DND-41 (cell line): ENCODE measurements around the gene APH1A.

Experiments
- ATAC-seq: fragments of 200-7000 bp; cut with Tn5 transposase; 3 replicates; pipeline ENCODE4 v1.9.1; 2021; ENCODE audit warnings: low read depth; ENCODE audit not compliant: insufficient read depth
- DNase-seq: peaks from one replicate; pipeline ENCODE4 v3.0.0-alpha.2; 2020
- H2AFZ ChIP-seq: 2 replicates; pipeline ENCODE4 v1.6.0; 2012; ENCODE audit warnings: low read depth, low read length
- H3K27ac ChIP-seq: 2 replicates; pipeline ENCODE4 v1.5.1; 2012; ENCODE audit warnings: low read length, inconsistent platforms
- H3K27me3 ChIP-seq: fragments of 200-600 bp; sonication (generic); 2 replicates; pipeline ENCODE4 v1.6.0; 2012; ENCODE audit warnings: low read length, mild to moderate bottlenecking, inconsistent platforms; ENCODE audit not compliant: insufficient read depth, poor library complexity
- H3K36me3 ChIP-seq: 2 replicates; pipeline ENCODE4 v1.5.1; 2012; ENCODE audit warnings: low read length, inconsistent platforms; ENCODE audit not compliant: insufficient read depth
- H3K4me1 ChIP-seq: 2 replicates; pipeline ENCODE4 v1.5.1; 2012; ENCODE audit warnings: mild to moderate bottlenecking, low read length; ENCODE audit not compliant: insufficient read depth
- H3K4me2 ChIP-seq: 2 replicates; pipeline ENCODE4 v1.6.0; 2012; ENCODE audit warnings: mild to moderate bottlenecking, moderate library complexity, low read length, inconsistent platforms; ENCODE audit not compliant: insufficient read depth
- H3K4me3 ChIP-seq, 2 experiments: fragments of 200-600 bp in 1 of 2; shearing (Covaris generic) in 1 of 2; 2 replicates each; pipeline ENCODE4 v1.5.1; 2012 to 2016; ENCODE audit warnings: inconsistent platforms in 2 of 2, low read length in 2 of 2, mild to moderate bottlenecking in 2 of 2, low read depth in 1 of 2, moderate library complexity in 1 of 2
- H3K79me2 ChIP-seq: 2 replicates; pipeline ENCODE4 v1.6.0; 2012; ENCODE audit warnings: low read length, inconsistent platforms; ENCODE audit not compliant: insufficient read depth
- H3K9ac ChIP-seq: 2 replicates; pipeline ENCODE4 v1.6.0; 2012; ENCODE audit warnings: low read depth, mild to moderate bottlenecking, inconsistent platforms, low read length, moderate library complexity
- H3K9me3 ChIP-seq: 2 replicates; pipeline ENCODE4 v1.5.1; 2012; ENCODE audit warnings: low read length, moderate library complexity, mild to moderate bottlenecking, inconsistent platforms; ENCODE audit not compliant: insufficient read depth, severe bottlenecking
- H4K20me1 ChIP-seq: 2 replicates; pipeline ENCODE4 v1.6.0; 2012; ENCODE audit warnings: low read length; ENCODE audit not compliant: insufficient read depth
- EZH2 ChIP-seq: IDR thresholded peaks from 3 replicates; pipeline ENCODE4 v1.6.1; 2012; ENCODE audit warnings: borderline replicate concordance, low read depth, mild to moderate bottlenecking, moderate library complexity, low read length, inconsistent platforms; ENCODE audit not compliant: severe bottlenecking
- TF ChIP-seq, protein P1 (sequence below): IDR thresholded peaks from 2 replicates; pipeline ENCODE4 v1.5.1; 2012; ENCODE audit warnings: borderline replicate concordance, low read length, moderate library complexity, mild to moderate bottlenecking; ENCODE audit not compliant: poor library complexity, severe bottlenecking; ENCODE audit errors: extremely low read depth

Gene APH1A

DNA sequence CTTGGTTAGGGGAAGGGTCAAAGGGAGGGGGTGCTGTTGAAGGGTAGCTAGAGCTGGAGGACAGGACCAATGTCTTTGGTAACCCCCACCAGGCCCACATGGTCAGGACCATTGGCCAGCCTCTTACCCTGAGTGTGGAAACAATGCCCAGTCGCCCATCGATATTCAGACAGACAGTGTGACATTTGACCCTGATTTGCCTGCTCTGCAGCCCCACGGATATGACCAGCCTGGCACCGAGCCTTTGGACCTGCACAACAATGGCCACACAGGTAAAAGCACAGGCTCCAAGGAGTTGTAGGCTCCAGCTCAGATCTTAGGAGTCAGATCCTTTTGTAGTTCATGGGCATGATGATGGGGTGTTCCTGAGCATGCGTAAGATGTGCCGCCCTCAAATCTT lies 7.4 kb downstream of the APH1A start:
- ATAC-seq: no peak
- H3K9ac ChIP-seq: no peak overlapping the region

DNA sequence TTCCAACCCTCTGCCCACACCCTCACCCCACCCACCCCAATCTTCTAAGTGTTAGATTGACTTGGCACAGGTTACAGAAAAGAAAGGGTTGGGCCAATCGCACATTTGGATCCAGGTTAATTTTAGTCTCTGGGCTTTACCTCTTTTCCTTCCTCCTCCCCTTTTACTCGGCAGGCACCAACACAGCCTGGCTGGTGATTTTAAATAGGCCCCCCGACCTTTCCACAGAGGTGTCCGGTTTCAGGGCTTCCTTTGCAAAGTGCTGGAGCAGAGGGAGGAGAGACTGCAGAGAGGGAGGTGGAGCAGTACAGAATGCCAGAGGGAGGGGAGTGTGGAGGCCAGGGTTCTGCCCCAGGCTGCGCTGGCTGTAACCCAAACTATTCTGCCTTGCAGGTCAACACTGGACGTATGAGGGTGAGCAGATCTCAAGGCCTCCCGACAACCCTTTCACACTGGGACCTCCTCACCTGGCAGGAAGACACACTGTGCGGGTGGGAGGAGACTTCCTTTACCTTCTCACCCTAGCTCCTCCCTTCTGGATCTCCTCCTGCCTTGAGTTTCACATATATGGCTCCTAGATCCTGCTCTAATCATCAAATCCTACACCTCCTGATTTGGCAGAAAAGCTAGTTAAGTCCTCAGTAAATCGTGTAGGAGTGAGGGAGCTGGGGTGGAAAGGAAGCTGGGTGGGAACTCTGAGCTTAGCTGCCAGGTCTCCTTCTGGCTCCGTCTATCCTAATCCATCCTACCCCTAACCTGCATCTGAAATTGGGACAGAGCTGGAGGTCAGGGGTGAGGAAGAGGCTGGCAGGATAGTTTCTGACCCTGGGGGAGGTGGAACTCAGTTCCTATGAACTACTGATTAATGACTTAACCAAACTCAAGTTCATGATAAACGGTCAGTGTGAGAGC lies 8.8 kb downstream of the APH1A start:
- Histone ChIP-seq H3K27ac (no peak overlapping the region), H3K36me3 (peaks cover 6% of the 10 kb centered on the region; the same call in 1 of the 2 replicates), H3K4me2 (no peak overlapping the region), H2AFZ (no peak overlapping the region), H3K9ac (no peak overlapping the region), H3K4me1 (peaks cover 7% of the 10 kb centered on the region), H3K4me3 (no peak overlapping the region), H4K20me1 (no peaks in the 10 kb centered on the region), H3K27me3 (peaks cover 34% of the 10 kb centered on the region), H3K9me3 (no peaks in the 10 kb centered on the region), H3K79me2 (no peaks in the 10 kb centered on the region)
- ATAC-seq (no peak), DNase-seq (no peak)
- TF ChIP-seq, protein P1, sequence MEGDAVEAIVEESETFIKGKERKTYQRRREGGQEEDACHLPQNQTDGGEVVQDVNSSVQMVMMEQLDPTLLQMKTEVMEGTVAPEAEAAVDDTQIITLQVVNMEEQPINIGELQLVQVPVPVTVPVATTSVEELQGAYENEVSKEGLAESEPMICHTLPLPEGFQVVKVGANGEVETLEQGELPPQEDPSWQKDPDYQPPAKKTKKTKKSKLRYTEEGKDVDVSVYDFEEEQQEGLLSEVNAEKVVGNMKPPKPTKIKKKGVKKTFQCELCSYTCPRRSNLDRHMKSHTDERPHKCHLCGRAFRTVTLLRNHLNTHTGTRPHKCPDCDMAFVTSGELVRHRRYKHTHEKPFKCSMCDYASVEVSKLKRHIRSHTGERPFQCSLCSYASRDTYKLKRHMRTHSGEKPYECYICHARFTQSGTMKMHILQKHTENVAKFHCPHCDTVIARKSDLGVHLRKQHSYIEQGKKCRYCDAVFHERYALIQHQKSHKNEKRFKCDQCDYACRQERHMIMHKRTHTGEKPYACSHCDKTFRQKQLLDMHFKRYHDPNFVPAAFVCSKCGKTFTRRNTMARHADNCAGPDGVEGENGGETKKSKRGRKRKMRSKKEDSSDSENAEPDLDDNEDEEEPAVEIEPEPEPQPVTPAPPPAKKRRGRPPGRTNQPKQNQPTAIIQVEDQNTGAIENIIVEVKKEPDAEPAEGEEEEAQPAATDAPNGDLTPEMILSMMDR: no peak
- no peak for TF ChIP-seq EZH2

More for the DNA sequence above, 7.4 kb downstream of the APH1A start:
- H3K4me3 ChIP-seq: no peak overlapping the region
- peaks cover 3% of the 10 kb centered on the region; the same call in 1 of the 2 replicates for H3K79me2 ChIP-seq
- H3K9me3 ChIP-seq: no peaks in the 10 kb centered on the region
- TF ChIP-seq EZH2: no peak
- TF ChIP-seq, protein P1: no peak
- peaks cover 20% of the 10 kb centered on the region for H3K36me3 ChIP-seq
- H3K27ac ChIP-seq: no peak overlapping the region
- peaks cover 32% of the 10 kb centered on the region for H3K27me3 ChIP-seq
- no peaks in the 10 kb centered on the region for H4K20me1 ChIP-seq
- H2AFZ ChIP-seq: no peak overlapping the region
- DNase-seq: no peak
- no peak overlapping the region for H3K4me2 ChIP-seq
- no peaks in the 10 kb centered on the region for H3K4me1 ChIP-seq

DNA sequence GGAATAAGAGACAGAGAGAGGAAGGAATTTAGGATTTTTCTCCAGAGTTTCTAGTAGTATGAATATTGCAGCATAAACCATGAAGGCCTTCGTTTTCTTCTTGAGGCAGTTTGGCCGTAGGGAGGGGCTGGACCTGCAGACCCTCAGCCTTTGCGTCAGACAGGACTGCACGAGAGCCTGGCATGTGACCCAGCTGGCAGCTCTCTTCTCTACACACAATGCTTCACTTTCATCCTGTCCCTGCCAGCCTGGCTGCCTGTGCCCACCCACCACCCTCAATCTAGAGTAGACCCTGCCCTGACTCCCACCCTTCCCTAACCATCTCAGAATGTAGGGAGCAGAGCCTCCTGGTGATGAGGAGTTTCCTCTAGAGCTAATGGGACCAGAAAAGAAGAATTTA lies 9.6 kb downstream of the APH1A start:
- TF ChIP-seq EZH2: no peak
- TF ChIP-seq, protein P1: no peak
- no peak overlapping the region for H3K9ac ChIP-seq
- H3K4me1 ChIP-seq: peaks cover 7% of the 10 kb centered on the region
- no peak overlapping the region for H3K27ac ChIP-seq
- no peaks in the 10 kb centered on the region for H4K20me1 ChIP-seq
- DNase-seq (no peak), ATAC-seq (no peak)
- peaks cover 34% of the 10 kb centered on the region for H3K27me3 ChIP-seq
- H3K4me2 ChIP-seq: no peak overlapping the region
- no peaks in the 10 kb centered on the region for H3K9me3 ChIP-seq
- H2AFZ ChIP-seq: no peak overlapping the region
- H3K79me2 ChIP-seq: no peaks in the 10 kb centered on the region
- no peak overlapping the region for H3K4me3 ChIP-seq
- H3K36me3 ChIP-seq: no peaks in the 10 kb centered on the region
